Measurements from ENCODE around the gene NLRC3. TPM values are rescaled to one million over a fixed set of nuclear protein-coding genes. Genes with fewer than 3 reads are reported as not detected.

Gene NLRC3
- total RNA-seq, 1 experiment from 2014 or later, result 0.26 TPM

GRCh38 chr16:3581392-3581791, 4.2 kb upstream of the NLRC3 start (continued):
- TF ChIP-seq EMX1 (CRISPR knock-in tag; IDR thresholded peaks at IDR 0.05), result no peak

- DNase-seq (ENCODE audit: low spot score), result no peak
- Mint-ChIP-seq H3K4me3 (no peak overlapping the region), H3K36me3 (peaks cover 20% of the 10 kb centered on the region), H3K27ac (no peak overlapping the region; the same call in 1 of the 2 replicates), H3K9me3 (no peaks in the 10 kb centered on the region), H3K27me3 (ENCODE audit: low read depth) (no peaks in the 10 kb centered on the region), H3K4me1 (peaks cover 9% of the 10 kb centered on the region)
- no peak for ATAC-seq
- ChIA-PET CTCF (no interaction called here), POLR2A (no interaction called here)
- TF ChIP-seq NR1H2 (CRISPR knock-in tag; IDR thresholded peaks at IDR 0.05), result no peak
- TF ChIP-seq USF2 (CRISPR knock-in tag; IDR thresholded peaks at IDR 0.05), result no peak
- TF ChIP-seq ZNF532 (CRISPR knock-in tag; IDR thresholded peaks at IDR 0.05; ENCODE audit: borderline replicate concordance), result no peak
- no peak for TF ChIP-seq ETV6 (CRISPR knock-in tag; IDR thresholded peaks at IDR 0.05)
- no peak for TF ChIP-seq RORB (CRISPR knock-in tag; IDR thresholded peaks at IDR 0.05)
- no peak for TF ChIP-seq ZNF396 (CRISPR knock-in tag; IDR thresholded peaks at IDR 0.05; ENCODE audit: borderline replicate concordance)
- no peak for TF ChIP-seq PRRX2 (CRISPR knock-in tag; IDR thresholded peaks at IDR 0.05)
- no peak for TF ChIP-seq SOX15 (CRISPR knock-in tag; IDR thresholded peaks at IDR 0.05)
- TF ChIP-seq STAT6 (CRISPR knock-in tag; conservative IDR thresholded peaks at IDR 0.05; ENCODE audit: low read depth), result no peak
- no peak for TF ChIP-seq ZNF232 (CRISPR knock-in tag; IDR thresholded peaks at IDR 0.05)
- no peak for TF ChIP-seq ZNF423 (CRISPR knock-in tag; IDR thresholded peaks at IDR 0.05)
- no peak for TF ChIP-seq HMGXB4 (CRISPR knock-in tag; IDR thresholded peaks at IDR 0.05)
- no peak for TF ChIP-seq NFATC4 (CRISPR knock-in tag; IDR thresholded peaks at IDR 0.05)
- TF ChIP-seq AR (CRISPR knock-in tag; IDR thresholded peaks at IDR 0.05), result no peak
- no peak for TF ChIP-seq NFYB (CRISPR knock-in tag; conservative IDR thresholded peaks at IDR 0.05; ENCODE audit: low read depth)
- no peak for TF ChIP-seq FOXP4 (CRISPR knock-in tag; IDR thresholded peaks at IDR 0.05)
- TF ChIP-seq PREB (CRISPR knock-in tag; IDR thresholded peaks at IDR 0.05; ENCODE audit: borderline replicate concordance), result no peak
- no peak for TF ChIP-seq CREM (CRISPR knock-in tag; IDR thresholded peaks at IDR 0.05)
Observed at GRCh38 chr16:3580686-3581085, 3.5 kb upstream of the NLRC3 start.
